ENCODE measurements around the gene DVL1.

The DVL1 gene

DNA sequence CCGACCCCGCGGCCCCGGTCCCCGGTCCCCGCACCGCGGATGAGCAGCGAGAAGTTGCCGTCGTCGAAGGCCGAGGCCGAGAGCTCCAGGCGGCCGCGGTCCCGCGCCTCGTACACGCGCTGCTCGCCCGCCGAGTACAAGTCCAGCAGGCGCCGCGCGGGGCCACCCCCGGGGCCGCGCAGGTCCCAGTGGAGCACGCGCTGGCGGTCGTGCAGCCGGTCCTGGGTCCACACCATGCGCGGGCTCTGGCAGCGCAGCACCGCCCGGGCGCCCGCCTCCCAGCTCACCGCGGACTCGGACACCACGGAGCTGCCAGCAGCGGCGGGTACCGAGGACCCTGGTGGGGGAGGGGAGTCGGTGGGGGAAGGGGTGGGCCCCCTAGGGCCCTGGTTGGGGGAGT lies 6.2 kb upstream of the DVL1 start:
- DNase-seq, result no peak

DNA sequence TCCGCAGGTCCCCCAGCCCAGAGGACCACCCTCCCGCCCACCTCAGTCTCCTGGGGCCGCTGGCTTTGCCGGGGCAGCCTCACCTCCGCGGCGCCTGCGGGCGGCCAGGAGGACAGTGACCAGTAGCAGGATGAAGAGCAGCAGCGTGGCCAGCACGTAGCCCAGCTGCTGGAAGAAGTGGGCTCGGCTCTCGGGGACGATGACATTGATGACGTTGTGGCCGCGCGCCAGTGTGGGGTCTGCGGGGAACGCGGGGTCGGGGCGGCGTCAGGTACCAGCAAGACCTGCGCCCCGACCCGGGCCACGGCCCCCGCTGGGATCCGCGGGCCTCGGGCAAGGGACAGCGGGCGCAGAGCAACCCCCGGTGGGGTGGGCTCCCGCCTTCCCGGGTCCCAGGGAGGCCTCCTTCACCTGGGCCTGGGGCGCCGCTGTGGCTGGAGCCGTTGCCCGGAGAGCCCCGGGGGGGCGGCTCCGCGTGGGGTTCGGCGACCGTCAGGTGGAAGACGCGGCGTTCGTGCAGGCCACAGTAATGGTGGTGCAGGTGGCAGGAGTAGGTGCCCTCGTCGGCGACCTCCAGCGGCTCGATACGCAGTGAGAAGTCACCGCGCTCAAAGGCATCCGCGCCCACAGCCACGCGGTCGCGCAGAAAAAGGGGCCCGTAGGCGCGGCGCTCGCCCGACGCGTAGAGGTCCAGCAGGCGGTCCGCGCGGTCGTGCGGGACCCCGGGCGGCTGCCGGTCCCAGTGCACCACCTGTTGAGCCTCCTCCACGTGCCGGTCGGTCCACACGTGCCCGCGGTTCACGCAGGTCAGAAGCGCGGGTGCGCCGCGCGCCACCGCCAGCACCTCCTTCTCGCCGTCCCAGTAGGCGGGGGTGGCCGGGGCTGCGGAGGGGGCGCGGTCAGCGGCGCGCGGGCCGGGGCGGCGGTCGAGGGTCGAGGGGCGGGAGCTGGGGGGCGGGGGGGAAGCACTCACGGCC lies 5.3 kb upstream of the DVL1 start:
- no peak for DNase-seq

DNA sequence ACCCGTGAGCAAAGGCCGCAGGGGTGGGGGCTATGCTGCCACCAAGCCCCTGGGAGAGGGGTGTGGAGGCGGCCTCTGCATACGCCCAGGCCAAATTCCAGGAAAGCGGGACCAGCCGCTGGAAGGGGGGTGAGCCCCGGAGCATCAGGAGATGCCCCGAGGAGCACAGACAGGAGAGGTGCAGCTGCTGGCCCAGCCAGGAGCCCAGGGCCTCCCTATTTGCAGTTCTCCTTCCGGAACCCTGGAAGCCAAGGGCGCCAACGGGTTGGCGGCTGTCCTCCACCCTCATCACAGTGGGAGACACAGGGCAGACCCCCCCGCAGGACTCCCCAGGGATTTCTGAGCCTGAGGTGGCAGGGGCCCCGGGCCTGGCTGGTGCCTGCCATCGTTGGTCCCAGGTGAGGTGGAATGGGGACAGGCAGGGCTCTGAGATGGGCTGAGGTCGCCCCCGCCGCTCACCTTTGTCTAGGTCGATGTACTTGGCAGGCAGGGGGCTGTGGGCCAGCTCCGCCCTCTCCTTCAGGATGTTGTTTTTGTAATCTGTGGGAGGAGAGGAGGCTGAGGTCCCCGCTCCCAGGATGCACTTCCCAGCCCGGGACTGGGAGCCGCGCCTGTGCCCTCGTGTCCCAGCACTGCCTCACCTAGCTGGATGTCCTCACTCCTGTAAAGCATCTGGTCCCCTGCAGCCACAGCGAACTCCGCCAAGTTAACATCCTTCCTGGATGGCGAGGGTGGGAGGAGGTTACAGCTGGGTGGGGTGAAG lies 4.4 kb upstream of the DVL1 start:
- DNase-seq, result no peak

DNA sequence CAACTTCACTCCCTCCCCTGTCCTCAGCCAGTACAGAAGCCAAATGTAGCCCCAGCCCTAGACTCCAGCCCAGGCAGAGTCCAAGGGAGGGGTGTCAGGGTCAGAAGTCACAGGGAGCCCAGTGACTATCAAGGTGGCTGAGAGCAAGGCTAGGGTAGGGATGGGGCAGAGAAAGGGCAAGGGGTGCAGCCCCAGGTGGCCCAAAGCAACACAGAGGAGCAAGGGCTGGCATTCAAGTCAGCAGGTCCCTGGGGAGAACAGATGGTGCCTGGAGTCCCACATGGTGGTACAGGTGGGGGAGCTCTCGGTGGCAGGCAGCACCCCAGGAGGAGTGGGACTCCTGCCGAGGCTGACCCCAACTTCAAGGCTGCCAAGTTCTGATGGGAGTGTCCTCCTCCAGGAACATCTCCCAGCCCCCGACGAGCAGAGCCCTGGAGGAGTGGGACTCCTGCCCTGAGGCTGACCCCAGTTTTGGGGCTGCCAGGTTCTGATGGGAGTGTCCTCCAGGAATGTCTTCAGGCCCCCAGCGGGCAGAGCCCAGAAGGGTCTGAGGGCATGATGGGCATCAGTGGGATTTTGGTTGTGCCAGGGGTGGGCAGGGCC lies 3.7 kb upstream of the DVL1 start:
- no peak for DNase-seq

DNA sequence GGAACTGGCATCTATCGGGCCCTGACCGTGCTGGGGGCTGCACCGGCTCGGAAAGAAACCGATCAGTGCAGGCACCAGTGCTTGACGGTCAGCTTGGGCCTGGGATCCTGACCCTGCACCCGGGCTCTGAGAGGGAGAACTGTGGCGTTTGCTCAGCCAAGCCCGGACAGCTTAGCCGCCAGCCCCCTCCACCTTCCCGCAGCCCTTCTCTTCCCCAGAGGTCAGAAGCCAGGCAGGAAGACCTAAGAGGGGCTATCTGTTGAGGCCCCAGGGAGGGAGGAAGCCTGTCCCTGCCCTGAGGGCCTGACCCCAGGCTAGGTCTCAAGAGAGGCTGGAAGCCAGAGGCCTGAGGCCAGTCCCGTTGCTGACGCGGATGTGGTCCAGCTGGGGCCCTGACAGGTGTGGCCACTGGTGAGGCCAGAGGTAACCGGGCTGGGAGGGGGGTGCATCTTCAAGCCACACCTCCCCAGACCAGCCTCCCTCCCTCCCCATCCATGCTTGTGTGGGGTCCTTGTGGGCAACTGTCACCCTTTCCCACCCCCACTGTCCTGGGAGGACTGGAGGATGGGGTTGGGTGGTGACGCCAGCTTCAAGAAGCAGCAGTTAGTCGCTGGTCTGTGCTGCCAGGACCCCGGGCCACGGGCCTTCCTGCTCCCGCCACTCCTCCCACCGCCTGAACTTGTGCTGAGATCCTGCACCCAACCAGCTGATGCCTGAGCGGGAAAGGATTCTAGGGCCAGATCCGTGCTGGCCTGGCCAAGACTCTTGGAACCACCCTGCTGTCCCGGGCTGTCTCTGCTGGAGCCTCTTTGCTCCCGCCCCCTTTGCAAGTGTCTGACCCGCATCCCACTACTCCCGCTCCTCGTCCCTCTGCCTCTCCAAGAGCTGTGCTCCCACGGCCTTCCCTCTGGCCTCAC lies 2.6 kb upstream of the DVL1 start:
- no peak for DNase-seq

DNA sequence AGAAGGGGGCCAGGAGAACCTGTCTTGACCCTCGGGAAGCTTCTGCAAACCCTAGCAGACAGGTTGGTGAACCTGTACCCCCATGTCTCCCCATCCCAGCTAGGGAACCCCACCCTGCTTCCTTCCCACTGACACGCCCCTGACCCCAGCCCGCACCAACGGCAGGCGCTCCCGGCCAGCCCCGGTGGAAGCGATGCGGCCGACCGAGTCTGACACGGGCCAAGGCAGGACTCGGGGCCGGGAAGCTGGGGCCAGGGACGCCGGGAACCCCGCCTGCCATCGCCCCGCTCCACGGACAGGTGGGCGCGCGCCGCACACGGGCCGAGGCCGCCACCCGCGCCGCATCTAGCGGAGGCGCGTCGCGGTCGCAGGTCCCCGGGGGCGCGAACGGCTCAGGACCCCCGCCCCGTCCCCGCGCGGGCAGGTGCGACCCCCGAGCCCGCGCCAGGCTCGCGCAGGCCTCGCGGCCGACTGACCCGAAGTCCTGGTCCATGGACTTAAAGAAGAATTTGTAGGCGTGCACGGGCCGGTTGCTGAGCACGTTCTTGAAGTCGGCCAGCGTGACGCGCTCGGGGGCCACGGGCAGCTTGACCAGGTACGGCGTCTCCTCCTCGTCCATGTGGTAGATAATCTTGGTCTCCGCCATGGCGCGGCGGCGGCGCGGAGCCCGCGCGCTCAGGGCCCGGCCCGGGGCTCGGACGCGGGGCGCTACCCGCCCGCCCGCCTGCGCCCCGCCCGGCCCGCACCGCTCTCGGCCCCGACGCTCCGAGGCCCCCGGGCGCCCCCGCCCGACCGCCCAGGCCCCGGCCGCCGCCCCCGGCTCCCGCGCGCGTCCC lies 580 bp downstream of the DVL1 start:
- no peak for DNase-seq

DNA sequence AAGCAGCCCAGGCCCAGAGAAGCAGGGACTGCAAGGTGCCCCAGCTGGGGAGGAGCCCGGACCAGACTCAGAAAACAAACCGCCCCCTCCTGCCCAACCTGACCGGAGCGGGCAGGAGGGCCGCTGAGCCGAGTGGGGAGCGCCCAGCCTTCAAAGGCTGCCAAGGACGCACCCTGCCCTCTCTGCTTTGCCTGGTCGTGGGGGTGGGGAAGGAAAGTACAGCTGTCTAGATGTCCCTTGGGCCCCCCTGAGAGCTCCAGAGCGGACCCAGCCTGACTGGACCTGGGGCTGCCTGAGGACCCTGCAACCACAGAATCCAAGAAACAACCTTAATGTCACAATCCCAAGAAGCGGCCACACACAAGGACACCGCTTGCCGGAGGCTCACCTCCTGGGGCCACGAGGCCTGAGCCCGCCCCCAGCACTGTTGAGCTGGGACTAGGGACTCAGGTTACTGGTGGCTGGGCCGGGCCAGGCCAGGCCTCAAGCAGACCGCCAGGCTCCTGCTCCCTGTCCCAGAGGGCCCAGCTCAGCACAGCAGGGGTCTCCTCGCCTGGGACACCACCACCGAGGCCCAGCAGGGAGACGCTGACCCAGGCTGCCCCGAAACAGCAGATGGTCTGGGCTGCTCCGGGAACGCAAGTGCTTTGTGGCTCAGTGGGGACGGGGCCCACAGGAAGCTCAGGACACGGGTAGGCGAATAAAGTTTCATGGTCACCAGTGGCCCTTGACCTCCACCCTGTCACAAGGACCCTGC lies 1.4 kb downstream of the DVL1 start:
- no peak for DNase-seq

DNA sequence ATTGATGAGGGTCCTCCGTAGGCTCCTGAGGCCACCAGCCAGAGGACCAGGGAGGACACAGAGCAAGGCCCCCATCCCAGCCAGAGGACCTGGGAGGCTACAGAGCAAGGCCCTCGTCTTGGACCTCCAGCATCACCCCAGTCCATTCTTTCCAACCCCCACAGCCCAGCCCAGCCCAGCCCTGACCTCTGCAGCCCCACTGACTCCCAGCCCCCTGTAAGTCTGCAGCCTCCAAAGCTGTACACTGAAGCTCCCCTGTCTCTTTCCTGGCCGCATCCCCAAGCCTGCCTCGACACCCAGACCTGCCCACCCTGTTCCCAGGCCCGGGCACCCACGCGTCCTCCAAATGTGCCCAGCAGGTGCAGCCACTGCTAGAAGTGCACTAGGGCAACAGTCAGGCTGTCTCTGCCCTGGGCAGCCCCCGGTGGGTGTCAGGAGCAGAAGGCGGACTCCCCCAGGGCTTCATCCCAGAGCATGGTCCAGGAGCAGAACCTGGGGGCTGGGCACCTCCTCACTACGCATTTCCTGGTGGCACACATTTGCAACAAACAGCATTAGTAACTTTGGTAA lies 2.1 kb downstream of the DVL1 start:
- DNase-seq, result no peak

DNA sequence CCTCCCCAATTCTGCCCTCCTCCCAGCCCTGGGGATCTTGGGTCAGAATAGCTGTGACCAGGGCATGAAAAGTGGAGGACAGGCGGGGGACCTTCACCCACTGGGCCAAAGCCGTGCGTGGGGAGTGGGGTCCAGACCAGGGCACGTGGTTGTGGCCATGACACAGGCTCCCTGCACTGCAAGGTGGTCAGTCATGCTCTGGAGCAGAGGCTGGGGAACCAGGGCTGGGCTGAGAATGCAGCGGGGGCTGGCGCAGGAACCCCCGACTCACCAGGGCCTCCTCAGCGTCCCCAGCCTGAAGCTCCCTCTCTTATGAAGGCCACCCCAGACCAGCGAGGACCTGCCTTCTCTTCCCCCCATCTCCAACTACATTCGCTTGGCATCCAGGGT lies 2.7 kb downstream of the DVL1 start:
- DNase-seq, result no peak

DNA sequence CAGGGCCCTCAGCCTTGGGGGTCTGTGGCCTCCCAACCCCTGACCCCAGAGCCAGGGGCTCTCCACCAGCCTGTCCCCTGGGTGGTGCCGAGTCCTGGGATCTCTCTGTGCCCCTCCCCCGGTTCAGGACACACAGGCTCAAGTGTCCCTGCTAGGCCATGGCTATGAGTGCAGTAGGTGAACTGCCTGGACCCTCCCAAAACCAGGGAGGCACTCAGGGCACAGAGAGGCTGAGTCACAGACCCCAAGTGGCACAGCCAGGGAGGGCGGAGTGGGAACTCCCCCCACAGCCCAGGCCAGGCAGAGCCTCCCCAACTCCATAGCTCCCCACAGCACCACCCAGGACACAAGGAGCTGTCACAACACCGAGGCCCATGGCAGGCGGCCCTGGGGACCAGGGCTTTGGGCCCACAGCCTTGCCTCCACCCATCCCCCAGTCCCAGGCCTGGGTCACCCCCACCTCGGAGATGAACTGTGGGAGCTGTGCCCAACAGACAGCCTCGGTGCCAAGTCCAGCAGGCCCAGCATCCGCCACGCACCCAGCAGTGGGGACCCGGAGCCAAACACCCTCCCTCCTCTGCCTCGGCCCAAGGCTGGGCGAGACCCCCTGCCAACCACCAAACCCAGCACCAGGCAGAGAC lies 3.2 kb downstream of the DVL1 start:
- DNase-seq, result no peak

DNA sequence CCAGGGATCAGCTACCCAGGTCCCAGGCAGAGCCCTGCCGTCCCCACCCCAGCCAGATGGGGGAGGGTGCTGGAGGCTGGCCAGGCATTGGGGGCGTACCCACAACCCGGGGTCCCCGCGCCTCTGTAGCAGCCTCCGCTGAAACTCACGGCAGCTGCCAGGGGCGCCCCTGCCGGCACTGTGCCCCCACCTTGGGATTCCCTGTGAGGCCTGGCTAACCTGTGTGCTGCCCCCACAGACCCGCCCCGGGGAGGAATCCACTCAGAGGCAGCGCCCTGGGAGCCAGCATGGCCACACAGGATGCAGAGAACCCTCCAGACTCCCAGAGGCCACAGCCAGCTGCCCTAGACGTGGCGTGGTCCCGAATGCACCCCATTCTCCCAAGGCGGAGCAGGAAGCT lies 3.8 kb downstream of the DVL1 start:
- no peak for DNase-seq

DNA sequence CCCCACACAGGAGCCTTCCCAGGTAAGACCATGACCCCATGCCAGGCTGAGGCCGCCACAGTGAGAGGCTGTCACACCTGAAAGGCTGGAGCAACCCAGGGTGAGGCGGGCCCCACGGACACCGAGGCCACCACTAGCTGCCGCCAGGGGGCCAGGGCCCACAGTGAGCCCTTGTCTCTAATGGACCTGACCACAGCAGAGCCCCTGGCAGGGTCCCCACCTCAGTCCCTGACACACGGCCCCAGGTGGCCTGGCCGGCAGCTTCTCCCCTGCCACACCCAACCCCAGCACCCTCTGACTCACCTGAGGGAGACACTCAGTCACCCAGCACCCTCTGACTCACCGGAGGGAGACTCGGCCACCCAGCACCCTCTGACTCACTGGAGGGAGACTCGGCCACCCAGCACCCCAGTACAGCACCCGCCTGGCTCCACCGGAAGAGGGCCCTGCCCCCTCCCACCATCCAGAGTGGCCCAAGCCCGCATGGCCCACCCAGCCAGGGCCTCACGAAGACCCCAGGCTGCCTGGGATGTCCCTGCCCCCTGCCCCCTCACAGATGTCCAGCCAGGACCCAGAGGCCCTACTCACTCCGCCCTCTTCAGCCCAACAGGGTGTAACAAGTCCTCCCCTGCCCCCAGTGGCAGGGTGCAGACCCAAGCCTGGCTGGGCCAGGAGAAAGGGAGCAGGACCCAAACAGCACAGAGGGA lies 4.4 kb downstream of the DVL1 start:
- DNase-seq, result peak; percentile 43

DNA sequence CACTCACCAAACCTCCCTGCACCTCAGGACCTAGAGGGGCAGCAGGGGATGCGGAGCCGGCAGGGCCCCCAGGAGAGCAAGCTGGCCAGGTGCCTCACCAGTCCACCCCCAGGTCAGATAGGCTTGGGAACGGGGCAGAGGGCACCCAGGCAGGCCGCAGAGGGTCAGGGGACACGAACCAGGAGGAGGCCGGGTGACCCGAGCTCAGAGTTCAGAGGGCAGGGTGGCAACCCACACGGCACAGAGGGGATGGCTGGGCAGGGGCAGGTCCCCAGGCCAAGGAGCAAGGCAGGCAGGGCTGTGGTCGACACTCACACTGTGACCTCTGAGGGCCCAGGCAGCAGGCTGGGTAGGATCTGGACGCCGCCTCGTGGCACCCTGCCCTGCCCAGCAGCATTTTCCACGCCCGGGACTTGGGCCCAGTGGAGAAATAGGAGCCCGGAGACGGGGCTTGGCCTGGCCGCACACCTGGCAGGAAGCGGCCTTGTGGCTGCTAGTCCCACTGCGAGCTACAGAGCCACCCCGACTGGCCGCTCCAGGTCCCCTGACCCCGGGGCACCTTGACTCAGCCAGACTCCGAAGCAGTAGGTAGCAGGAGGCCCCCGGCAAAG lies 5.3 kb downstream of the DVL1 start:
- DNase-seq, result no peak

DNA sequence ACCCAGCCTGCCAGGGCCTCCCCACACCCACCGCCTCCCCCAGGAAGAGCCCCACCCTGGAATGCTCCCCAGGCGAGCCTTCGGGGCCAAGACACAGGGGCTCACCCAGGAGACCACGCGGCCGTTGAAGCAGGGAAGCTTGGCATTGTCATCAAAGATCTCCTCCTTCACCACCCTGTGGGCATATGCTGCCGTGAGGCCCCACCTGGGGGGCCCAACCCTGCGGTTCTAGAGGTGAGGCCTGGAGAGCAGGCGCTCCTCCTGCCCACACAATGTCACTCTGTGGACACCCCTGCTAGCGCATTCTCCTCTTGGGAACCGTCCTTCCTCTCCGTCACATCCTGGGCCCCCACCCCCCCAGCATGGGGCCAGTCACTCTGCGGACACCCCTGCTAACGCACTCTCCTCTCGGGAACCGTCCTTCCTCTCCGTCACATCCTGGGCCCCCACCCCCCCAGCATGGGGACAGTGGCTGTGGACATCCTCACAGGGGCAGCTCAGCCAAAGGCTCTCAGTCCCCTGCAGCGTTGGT lies 6.6 kb downstream of the DVL1 start:
- no peak for DNase-seq

DNA sequence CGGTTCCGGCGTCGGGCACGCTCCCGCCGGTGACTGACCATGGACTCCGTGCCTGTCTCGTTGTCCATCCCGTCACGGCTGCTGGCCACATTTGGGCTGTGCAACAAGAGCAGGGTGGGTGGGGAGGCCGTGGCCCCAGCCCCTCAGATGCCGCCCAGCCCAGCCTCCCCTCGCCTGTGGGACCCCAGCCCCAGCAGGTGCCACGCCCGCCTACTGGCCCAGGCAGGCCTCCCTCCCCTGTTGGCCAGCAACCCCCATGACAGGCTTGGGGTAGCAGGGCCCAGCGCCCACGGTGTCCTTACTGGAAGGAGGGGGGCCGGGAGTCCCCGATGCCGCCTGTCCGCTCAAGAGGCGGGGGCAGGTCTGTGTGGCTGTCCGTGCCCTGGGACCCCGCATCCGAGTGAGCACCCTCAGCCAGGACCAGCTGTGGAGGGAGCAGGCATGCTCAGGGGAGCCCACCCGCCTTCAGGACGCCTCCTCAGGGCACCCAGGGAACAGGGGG lies 7.1 kb downstream of the DVL1 start:
- no peak for DNase-seq

DNA sequence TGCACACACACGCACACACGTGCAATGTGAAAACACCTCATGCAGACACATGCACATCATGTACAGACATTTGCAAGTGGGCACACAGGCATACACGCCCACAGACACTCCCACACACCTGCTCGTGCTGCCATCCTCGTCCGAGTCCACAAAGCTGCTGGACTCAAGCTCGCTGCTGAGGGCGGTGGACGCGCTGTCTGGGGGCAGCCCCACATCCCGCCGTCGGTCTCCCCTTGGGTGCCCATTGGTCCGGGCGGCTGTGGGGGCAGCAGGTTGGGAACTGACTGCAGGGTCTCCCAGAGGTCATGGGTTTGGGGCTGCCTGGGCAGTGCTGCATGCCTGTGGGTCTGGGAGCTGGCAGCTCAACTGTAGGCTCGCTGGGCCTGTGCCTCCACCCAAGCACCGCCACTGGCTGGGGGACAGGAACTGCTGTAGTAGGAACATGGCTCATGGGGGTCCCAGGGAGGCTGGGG lies 7.6 kb downstream of the DVL1 start:
- no peak for DNase-seq

DNA sequence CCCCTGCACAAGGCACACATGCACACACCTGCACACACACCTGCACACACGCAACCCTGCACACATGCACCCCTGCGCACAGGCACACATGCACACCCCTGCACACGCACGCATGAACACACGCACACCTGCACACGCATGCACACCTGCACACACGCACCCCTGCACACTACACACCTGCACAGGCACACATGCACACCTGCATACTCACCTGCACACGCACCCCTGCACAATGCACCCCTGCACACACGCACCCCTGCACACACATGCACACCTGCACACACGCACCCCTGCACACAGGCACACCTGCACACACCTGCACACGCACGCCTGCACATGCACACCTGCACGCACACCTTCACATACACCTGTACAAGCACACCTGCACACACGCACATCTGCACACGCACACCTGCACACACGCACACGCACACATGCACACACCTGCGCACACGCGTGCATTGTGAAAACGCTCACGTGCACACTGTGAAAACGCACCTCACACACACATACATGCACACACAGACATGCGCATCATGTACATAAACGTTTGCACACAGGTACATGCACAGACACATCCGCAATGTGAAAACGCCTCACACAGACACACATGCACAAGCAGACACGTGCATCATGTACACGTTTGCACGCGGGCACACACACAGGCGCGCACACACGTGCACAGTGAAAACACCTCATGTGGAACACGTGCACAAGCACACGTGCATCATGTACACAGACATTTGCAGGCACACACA lies 8.2 kb downstream of the DVL1 start:
- DNase-seq, result no peak

DNA sequence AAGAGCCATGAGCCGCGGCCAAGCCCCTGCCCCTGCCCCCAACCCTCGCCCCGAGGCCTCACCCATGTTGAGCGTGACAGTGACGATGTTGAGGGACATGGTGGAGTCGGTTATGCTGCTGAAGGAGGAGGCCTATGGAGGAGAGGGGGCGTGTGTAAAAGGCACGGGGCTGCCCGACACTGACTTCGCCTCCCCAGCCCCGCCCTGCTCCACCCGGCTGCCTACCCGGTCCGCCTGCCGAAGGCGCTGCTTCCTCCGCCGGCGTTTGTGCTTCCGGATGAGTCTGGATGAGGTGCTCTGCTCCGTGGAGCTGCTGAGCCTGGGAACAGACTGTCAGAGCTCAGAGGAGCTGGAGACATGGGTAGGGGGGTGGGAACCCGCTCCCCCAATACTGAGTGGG lies 9.0 kb downstream of the DVL1 start:
- no peak for DNase-seq

Measured in stimulated activated naive CD4-positive, alpha-beta T cell treated with Interleukin-2 at 50 U/mL for 16 hours (primary cell).